Activated CD4-positive, alpha-beta memory T cell treated with anti-CD3 and anti-CD28 coated beads, Interleukin-2, amount 10 ng/mL, durations not matched to agents 7 days and 5 days (primary cell): Measurements from ENCODE around the gene FGD2. TPM values are rescaled to one million over a fixed set of nuclear protein-coding genes. Genes with fewer than 3 reads are reported as not detected.

ENCODE experiments used
- CTCF ChIA-PET: fragments of 350-600 bp; sonication (Branson Sonifier 250); formaldehyde crosslinking; loops from one replicate; lab custom pipeline; 2021; ENCODE audit warnings: antibody characterized with exemption, inconsistent platforms; lab: Charles Lee
- POLR2A ChIA-PET: fragments of 350-600 bp; sonication (Branson Sonifier 250); formaldehyde crosslinking; loops from one replicate; lab custom pipeline; 2021; ENCODE audit warnings: antibody characterized with exemption; lab: Charles Lee
- DNase-seq: peaks from one replicate; pipeline ENCODE4 v3.0.0-alpha.2; 2020
- H3K27ac Mint-ChIP-seq: one replicate; pipeline ENCODE4 v1.8.0; 2021; ENCODE audit warnings: mild to moderate bottlenecking, mixed read lengths
- H3K27me3 Mint-ChIP-seq: one replicate; pipeline ENCODE4 v1.8.0; 2021; ENCODE audit warnings: mixed read lengths
- H3K36me3 Mint-ChIP-seq: one replicate; pipeline ENCODE4 v1.8.0; 2021; ENCODE audit warnings: low read depth, mixed read lengths
- H3K4me1 Mint-ChIP-seq: one replicate; pipeline ENCODE4 v1.8.0; 2021; ENCODE audit warnings: mixed read lengths
- H3K4me3 Mint-ChIP-seq: one replicate; pipeline ENCODE4 v1.8.0; 2021; ENCODE audit warnings: mild to moderate bottlenecking, mixed read lengths
- H3K9me3 Mint-ChIP-seq: one replicate; pipeline ENCODE4 v1.8.0; 2021; ENCODE audit warnings: mixed read lengths
- total RNA-seq, 2 experiments: library from RNA; stranded (reverse); gene quantifications; one replicate each; pipeline ENCODE4 v1.2.3, GENCODE V29; 2021

FGD2 gene
- total RNA-seq, 2 experiments from 2014 or later, result 4.7 to 4.9 TPM

GRCh38 chr6:37015532-37015931 lies 10.1 kb downstream of the FGD2 start:
- ChIA-PET POLR2A (no interaction called here), CTCF (interaction anchor here (1.3 to 19.8 kb wide), 2 partner anchors 193 to 249 kb away, joined by 3 to 786 read pairs; no protein-coding TSS in a partner anchor)
- Mint-ChIP-seq H3K27me3 (no peaks in the 10 kb centered on the region), H3K4me3 (no peak overlapping the region), H3K4me1 (peaks cover 27% of the 10 kb centered on the region), H3K27ac (no peak overlapping the region), H3K36me3 (no peaks in the 10 kb centered on the region), H3K9me3 (no peaks in the 10 kb centered on the region)
- no peak for DNase-seq

GRCh38 chr6:37016995-37017394 lies 11.5 kb downstream of the FGD2 start:
- DNase-seq, result no peak
- CTCF ChIA-PET, result interaction anchor here (1.1 to 19.8 kb wide), 18 partner anchors 16 to 402 kb away, joined by 3 to 786 read pairs (median 15); partner anchors contain the start of genes C6orf89, MTCH1, PI16 and PIM1
- Mint-ChIP-seq H3K9me3 (no peaks in the 10 kb centered on the region), H3K27me3 (no peaks in the 10 kb centered on the region), H3K4me3 (no peak overlapping the region), H3K4me1 (peaks cover 42% of the 10 kb centered on the region), H3K27ac (no peak overlapping the region), H3K36me3 (no peaks in the 10 kb centered on the region)
- POLR2A ChIA-PET, result interaction anchor here (2.1 to 18.6 kb wide), 8 partner anchors 30 to 297 kb away, joined by 9 to 557 read pairs (median 32); partner anchors contain the start of genes C6orf89, MTCH1, PIM1 and PPIL1

DNA sequence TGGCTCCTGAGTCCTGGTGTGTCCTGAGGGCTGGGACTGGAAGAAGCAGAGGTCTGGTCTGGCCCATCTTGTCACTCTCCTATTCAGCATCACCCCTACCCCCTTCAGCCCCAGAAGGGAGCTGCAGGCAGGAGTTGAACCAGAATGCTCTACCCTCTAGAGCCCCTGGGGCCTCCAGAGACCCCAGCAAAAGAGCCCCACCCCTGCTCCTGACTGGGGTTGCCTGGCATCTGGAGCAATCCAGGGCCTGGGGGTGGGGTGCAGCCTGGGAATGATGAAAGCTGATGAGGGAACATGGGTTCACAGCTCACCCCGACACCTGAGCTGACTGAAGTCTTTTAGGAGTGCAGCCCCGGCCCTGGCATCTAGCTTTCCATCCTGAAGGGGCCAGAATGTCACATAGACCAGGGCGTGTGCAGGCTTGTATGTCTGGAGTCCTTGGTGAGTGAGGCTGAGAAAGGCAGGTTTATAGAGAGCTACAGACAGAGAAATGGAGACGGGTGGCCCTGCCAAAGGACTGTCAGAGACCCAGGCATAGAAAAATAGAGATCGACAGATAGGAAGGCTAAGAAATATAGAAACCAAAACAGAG lies 12.2 kb downstream of the FGD2 start:
- H3K4me1 Mint-ChIP-seq, result peaks cover 49% of the 10 kb centered on the region
- peak overlapping the region; percentile 16 for H3K4me3 Mint-ChIP-seq

DNA sequence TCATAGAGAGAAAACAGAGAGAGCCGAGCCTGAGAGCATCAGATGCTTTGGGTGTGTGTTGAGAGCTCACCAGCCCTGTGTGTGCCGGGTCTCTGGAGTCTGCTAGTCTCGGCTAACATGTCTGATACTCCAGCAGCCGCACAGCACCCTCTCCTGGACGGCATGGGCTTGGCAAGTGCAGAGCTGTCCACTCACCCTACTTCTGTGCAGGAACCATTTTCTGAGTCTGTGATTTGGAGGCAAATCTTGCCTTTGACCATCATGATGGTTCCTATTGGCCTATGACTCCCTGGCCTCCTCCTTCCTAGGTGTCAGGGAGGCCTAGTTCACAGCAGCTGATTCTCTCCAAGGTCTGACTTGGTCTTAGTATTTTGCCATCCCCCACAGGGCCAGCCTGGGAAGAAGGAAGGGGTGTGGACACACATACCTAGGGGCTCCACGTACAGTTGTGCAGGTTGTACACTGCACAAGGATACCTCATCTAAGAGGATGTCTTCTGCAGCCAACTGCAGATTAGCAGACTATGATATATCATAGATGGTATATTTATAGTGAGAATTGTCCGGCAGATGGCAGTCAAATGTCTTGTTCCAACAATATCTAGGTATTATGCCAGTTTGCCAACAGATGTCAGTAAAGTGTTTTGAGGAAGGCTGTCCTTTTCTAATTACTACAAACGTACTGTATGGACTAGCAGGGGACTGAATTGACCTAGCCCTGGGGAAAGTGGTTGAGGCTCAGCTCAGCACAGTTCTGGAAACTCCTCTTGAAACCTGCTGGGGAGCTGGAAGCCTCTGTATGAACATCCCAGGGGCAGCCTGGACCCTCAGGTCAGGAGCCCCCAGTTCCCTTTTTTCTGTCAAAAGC lies 13.0 kb downstream of the FGD2 start:
- Mint-ChIP-seq H3K4me3 (peak overlapping the region; percentile 16), H3K27ac (peak overlapping the region; percentile 81), H3K4me1 (peaks cover 56% of the 10 kb centered on the region)

More for the DNA sequence above, 12.2 kb downstream of the FGD2 start:
- CTCF ChIA-PET, result interaction anchor here (0.6 to 19.8 kb wide), 98 partner anchors 11 to 674 kb away, joined by 3 to 786 read pairs (median 5); partner anchors contain the start of genes C6orf89, FGD2, MTCH1 and PI16
- peak overlapping the region; percentile 81 for H3K27ac Mint-ChIP-seq
- H3K27me3 Mint-ChIP-seq, result no peaks in the 10 kb centered on the region
- H3K36me3 Mint-ChIP-seq, result peaks cover 2% of the 10 kb centered on the region
- no peak for DNase-seq
- no peaks in the 10 kb centered on the region for H3K9me3 Mint-ChIP-seq
- POLR2A ChIA-PET, result interaction anchor here (0.8 to 18.6 kb wide), 21 partner anchors 11 to 680 kb away, joined by 3 to 557 read pairs (median 7); partner anchors contain the start of genes C6orf89, MDGA1, MTCH1 and PIM1

DNA sequence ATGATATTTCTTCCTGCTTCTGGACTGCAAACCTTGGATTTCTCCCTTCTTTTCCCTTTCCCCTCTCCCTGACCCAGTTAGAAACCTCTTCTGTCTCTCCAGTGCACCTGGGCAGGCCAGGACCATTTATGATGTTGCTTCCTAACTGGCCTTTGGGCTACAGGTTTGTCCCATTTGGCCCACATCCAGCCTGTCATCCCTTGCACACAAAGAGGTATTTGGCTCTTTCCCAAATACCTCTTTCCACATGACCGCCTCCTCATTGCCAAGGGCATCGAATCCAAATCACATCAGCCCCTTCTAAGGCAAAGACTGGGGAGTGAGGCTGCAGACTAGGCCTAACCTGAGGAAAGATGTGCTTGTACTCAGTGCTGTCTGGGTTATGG lies 13.6 kb downstream of the FGD2 start:
- Mint-ChIP-seq H3K4me3 (no peak overlapping the region), H3K36me3 (peaks cover 6% of the 10 kb centered on the region), H3K4me1 (peaks cover 63% of the 10 kb centered on the region), H3K27me3 (no peaks in the 10 kb centered on the region), H3K9me3 (no peaks in the 10 kb centered on the region), H3K27ac (peak overlapping the region; percentile 81)
- no peak for DNase-seq
- ChIA-PET CTCF (interaction anchor here (0.6 to 19.8 kb wide), 30 partner anchors 10 to 674 kb away, joined by 3 to 786 read pairs (median 7); partner anchors contain the start of genes C6orf89, FGD2, MTCH1 and PIM1), POLR2A (interaction anchor here (0.9 to 18.6 kb wide), 11 partner anchors 10 to 295 kb away, joined by 3 to 557 read pairs (median 9); partner anchors contain the start of genes C6orf89 and PIM1)

More for the DNA sequence above, 13.0 kb downstream of the FGD2 start:
- H3K9me3 Mint-ChIP-seq, result no peaks in the 10 kb centered on the region
- H3K36me3 Mint-ChIP-seq, result peaks cover 6% of the 10 kb centered on the region
- DNase-seq, result peak; percentile 95
- no peaks in the 10 kb centered on the region for H3K27me3 Mint-ChIP-seq
- ChIA-PET POLR2A (interaction anchor here (0.6 to 18.6 kb wide), 23 partner anchors 11 to 679 kb away, joined by 3 to 557 read pairs (median 5); partner anchors contain the start of genes C6orf89, MDGA1, MTCH1 and PIM1), CTCF (interaction anchor here (0.6 to 19.8 kb wide), 104 partner anchors 9 to 673 kb away, joined by 3 to 786 read pairs (median 5); partner anchors contain the start of genes C6orf89, FGD2, MTCH1 and PI16)

DNA sequence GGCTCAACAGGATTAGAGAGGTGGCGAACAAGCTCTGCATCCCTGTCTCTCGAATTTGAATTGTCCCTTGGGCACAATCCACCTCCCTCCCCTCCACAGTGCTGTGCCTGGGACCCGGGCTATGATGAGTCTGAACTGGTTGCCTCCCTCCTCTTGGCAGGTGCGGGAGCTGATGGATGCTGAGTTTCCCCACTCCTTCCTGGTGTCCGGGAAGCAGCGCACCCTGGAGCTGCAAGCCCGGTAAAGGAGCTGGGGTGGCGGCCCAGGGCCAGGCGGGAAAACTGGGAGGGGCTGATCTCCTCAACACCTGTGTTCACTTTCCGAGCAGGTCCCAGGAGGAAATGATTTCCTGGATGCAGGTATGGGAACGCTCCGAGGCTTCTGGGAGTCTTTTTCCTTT lies 14.9 kb downstream of the FGD2 start:
- Mint-ChIP-seq H3K27ac (no peak overlapping the region), H3K27me3 (no peaks in the 10 kb centered on the region), H3K4me3 (no peak overlapping the region), H3K4me1 (peaks cover 75% of the 10 kb centered on the region), H3K9me3 (no peaks in the 10 kb centered on the region), H3K36me3 (peaks cover 10% of the 10 kb centered on the region)
- ChIA-PET POLR2A (interaction anchor here (1.1 to 18.6 kb wide), 5 partner anchors 29 to 189 kb away, joined by 3 to 557 read pairs (median 145); partner anchors contain the start of genes MTCH1 and PIM1), CTCF (interaction anchor here (0.6 to 19.8 kb wide), 16 partner anchors 10 to 672 kb away, joined by 3 to 786 read pairs (median 18); partner anchors contain the start of genes C6orf89 and PIM1)
- DNase-seq, result no peak

DNA sequence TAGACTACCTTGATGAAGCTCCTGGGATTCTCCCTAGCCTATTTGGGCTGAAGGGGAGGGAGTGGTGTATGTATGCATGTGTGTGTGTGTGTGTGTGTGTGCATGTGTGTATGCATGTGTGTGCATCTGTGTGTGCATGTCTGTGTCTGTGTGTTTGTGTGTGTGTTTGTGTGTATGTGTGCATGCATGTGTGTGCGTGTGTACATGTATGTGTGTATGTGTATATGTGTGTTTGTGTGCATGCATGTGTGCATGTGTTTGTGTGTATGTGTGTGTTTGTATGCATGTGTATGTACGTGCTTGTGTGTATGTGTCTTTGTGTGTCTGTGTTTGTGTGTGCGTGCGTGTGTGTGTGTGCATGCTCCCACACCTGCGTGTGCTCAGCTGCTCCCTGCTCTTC lies 15.4 kb downstream of the FGD2 start:
- H3K36me3 Mint-ChIP-seq, result peaks cover 10% of the 10 kb centered on the region
- H3K27me3 Mint-ChIP-seq, result no peaks in the 10 kb centered on the region
- no peak overlapping the region for H3K4me3 Mint-ChIP-seq
- ChIA-PET POLR2A (interaction anchor here (0.6 to 18.6 kb wide), 6 partner anchors 29 to 189 kb away, joined by 3 to 557 read pairs (median 74); partner anchors contain the start of genes MTCH1 and PIM1), CTCF (interaction anchor here (0.6 to 19.8 kb wide), 27 partner anchors 9 to 440 kb away, joined by 3 to 786 read pairs (median 6); partner anchors contain the start of genes C6orf89, MTCH1 and PIM1)
- no peak for DNase-seq
- no peaks in the 10 kb centered on the region for H3K9me3 Mint-ChIP-seq
- peak overlapping the region; percentile 62 for H3K27ac Mint-ChIP-seq
- peaks cover 79% of the 10 kb centered on the region for H3K4me1 Mint-ChIP-seq

DNA sequence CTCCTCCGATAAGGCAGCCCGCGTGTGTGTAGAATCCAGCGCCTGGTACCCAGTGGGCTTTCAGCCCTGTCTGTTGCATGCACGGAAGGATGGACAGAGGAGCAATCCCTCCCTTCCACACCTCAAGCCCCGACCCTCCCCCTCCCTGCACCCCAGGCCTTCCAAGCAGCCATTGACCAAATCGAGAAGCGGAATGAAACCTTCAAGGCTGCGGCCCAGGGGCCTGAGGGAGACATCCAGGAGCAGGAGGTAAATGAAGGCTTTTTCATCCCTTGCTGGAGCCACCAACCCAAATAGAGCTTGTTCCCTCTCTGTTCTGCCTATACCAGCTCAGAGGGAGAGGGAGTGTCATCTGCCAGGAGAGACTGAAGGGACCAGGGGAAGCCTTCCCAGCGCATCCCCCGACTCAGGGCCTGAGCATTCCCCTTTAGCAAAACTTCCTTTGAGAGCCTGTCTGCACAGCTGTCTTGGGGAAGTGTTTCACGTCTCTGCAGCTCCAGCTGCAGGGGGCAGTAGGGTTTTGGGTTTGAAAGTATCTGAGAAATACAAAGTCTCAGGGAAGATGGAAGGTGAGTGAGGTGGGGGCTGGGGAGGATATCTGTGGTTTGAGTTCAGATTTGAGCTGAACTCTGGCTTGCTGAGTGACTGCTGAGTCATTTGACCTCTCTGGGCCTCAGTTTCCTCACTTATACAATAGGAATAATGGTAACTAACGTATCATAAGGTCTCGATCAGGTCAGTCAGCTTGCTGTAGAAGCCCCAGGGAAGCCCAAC lies 16.1 kb downstream of the FGD2 start:
- Mint-ChIP-seq H3K4me1 (peaks cover 87% of the 10 kb centered on the region), H3K27me3 (no peaks in the 10 kb centered on the region), H3K4me3 (no peak overlapping the region), H3K9me3 (no peaks in the 10 kb centered on the region), H3K36me3 (peaks cover 10% of the 10 kb centered on the region), H3K27ac (peak overlapping the region; percentile 62)
- ChIA-PET POLR2A (interaction anchor here (0.6 to 18.6 kb wide), 10 partner anchors 28 to 236 kb away, joined by 3 to 557 read pairs (median 4); partner anchors contain the start of genes MTCH1, PIM1, TBC1D22B and TMEM217), CTCF (interaction anchor here (0.6 to 19.8 kb wide), 47 partner anchors 9 to 544 kb away, joined by 3 to 786 read pairs (median 4); partner anchors contain the start of genes C6orf89, MTCH1 and PIM1)
- peak; percentile 86 for DNase-seq

GRCh38 chr6:37022135-37022863 lies 16.8 kb downstream of the FGD2 start:
- CTCF ChIA-PET, result interaction anchor here (0.6 to 19.8 kb wide), 44 partner anchors 8 to 543 kb away, joined by 3 to 786 read pairs (median 4); partner anchors contain the start of genes C6orf89, MTCH1 and PIM1
- Mint-ChIP-seq H3K4me1 (peaks cover 91% of the 10 kb centered on the region), H3K36me3 (peaks cover 10% of the 10 kb centered on the region), H3K4me3 (no peak overlapping the region), H3K9me3 (no peaks in the 10 kb centered on the region), H3K27me3 (no peaks in the 10 kb centered on the region), H3K27ac (peak overlapping the region; percentile 70)
- POLR2A ChIA-PET, result interaction anchor here (0.7 to 18.6 kb wide), 10 partner anchors 28 to 235 kb away, joined by 3 to 557 read pairs (median 4); partner anchors contain the start of genes MTCH1, PIM1, TBC1D22B and TMEM217
- no peak for DNase-seq

GRCh38 chr6:37024656-37025337 lies 19.3 kb downstream of the FGD2 start:
- Mint-ChIP-seq H3K27ac (peak overlapping the region; percentile 78), H3K36me3 (peaks cover 15% of the 10 kb centered on the region), H3K4me3 (no peak overlapping the region), H3K9me3 (no peaks in the 10 kb centered on the region), H3K27me3 (no peaks in the 10 kb centered on the region), H3K4me1 (peaks cover 84% of the 10 kb centered on the region)
- ChIA-PET POLR2A (interaction anchor here (2.1 to 18.6 kb wide), 4 partner anchors 10 to 185 kb away, joined by 11 to 557 read pairs (median 182); partner anchors contain the start of gene PIM1), CTCF (interaction anchor here (0.7 to 19.8 kb wide), 7 partner anchors 9 to 289 kb away, joined by 3 to 786 read pairs (median 71); partner anchors contain the start of gene PIM1)
- peak; percentile 71 for DNase-seq
